DND-41 (cell line): Measurements from ENCODE around the gene SMIM36.

Experiments
- CTCF ChIP-seq: IDR thresholded peaks from 2 replicates; pipeline ENCODE4 v1.5.1; 2012; ENCODE audit warnings: borderline replicate concordance, low read length, moderate library complexity, mild to moderate bottlenecking; ENCODE audit not compliant: poor library complexity, severe bottlenecking; ENCODE audit errors: extremely low read depth
- EZH2 ChIP-seq: IDR thresholded peaks from 3 replicates; pipeline ENCODE4 v1.6.1; 2012; ENCODE audit warnings: borderline replicate concordance, low read depth, mild to moderate bottlenecking, moderate library complexity, low read length, inconsistent platforms; ENCODE audit not compliant: severe bottlenecking

DNA sequence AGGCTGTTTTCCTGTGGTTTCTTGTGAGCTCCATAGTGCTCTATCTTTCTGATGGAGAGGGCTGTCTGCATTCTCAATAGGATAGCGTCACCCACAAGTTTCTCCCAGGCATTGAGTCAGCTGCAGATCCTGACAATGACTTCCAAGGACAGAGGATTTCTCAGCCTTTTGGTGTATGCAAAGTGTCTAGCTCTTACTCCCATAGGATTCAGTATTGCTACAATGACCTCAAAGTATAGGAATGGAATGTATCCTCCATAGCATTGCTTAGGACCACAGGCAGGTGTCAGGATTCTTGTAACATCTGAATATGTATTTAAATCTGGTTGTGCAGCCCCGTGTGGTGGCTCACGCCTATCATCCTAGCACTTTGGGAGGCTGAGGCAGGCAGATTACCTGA lies 32.3 kb downstream of the SMIM36 start:
- TF ChIP-seq CTCF (no peak), EZH2 (no peak)
